GM12878 (cell line): ENCODE data around the gene LIPT1. TPM values are rescaled to one million over a fixed set of nuclear protein-coding genes. Genes with fewer than 3 reads are reported as not detected.
A peak's percentile ranks its signal among the peaks of the same experiment; 100 is the strongest.

Experiments used
- ATF7 ChIP-seq: fragments of 450-650 bp; IDR thresholded peaks from 2 replicates; pipeline ENCODE4 v1.6.1; 2016; ENCODE audit warnings: low read depth, mild to moderate bottlenecking
- BCL3 ChIP-seq: IDR thresholded peaks from 2 replicates; pipeline ENCODE4 v1.6.1; 2011; ENCODE audit warnings: borderline replicate concordance, low read depth, mild to moderate bottlenecking, moderate library complexity, low read length; ENCODE audit not compliant: insufficient read depth, poor library complexity, severe bottlenecking
- BCLAF1 ChIP-seq: fragments of 450-650 bp; IDR thresholded peaks from 2 replicates; pipeline ENCODE4 v1.6.1; 2017; ENCODE audit warnings: antibody characterized with exemption, mild to moderate bottlenecking, moderate library complexity
- CBFB ChIP-seq: IDR thresholded peaks from 2 replicates; pipeline ENCODE4 v1.6.1; 2016; ENCODE audit warnings: antibody characterized with exemption, low read depth
- DPF2 ChIP-seq: fragments of 450-650 bp; IDR thresholded peaks from 2 replicates; pipeline ENCODE4 v1.6.1; 2017; ENCODE audit warnings: mild to moderate bottlenecking
- EED ChIP-seq: sonication (generic); IDR thresholded peaks from 2 replicates; pipeline ENCODE4 v1.6.1; 2016; ENCODE audit warnings: antibody characterized with exemption, low read depth
- EGR1 ChIP-seq, 2 experiments: IDR thresholded peaks; 1 replicate in 1 of 2; 2 replicates in 1 of 2; pipeline ENCODE4 v1.6.1; 2011 to 2012; ENCODE audit warnings: low read depth in 2 of 2, low read length in 2 of 2, borderline replicate concordance in 1 of 2, mild to moderate bottlenecking in 1 of 2, moderate library complexity in 1 of 2
- FOXK2 ChIP-seq: fragments of 450-650 bp; IDR thresholded peaks from 2 replicates; pipeline ENCODE4 v1.6.1; 2017; ENCODE audit warnings: mild to moderate bottlenecking, moderate library complexity
- PKNOX1 ChIP-seq: fragments of 450-650 bp; IDR thresholded peaks from 2 replicates; pipeline ENCODE4 v1.6.1; 2016; ENCODE audit warnings: mild to moderate bottlenecking
- RAD21 ChIP-seq: IDR thresholded peaks from 2 replicates; pipeline ENCODE4 v1.6.1; 2011; ENCODE audit warnings: mild to moderate bottlenecking, low read depth, low read length, moderate library complexity; ENCODE audit not compliant: insufficient read depth
- RCOR1 ChIP-seq: conservative IDR thresholded peaks from 2 replicates; pipeline ENCODE4 v1.6.1; 2012; ENCODE audit warnings: low read depth, low read length, improper control_type of control experiment
- RELA ChIP-seq: fragments of 450-650 bp; IDR thresholded peaks from 2 replicates; pipeline ENCODE4 v1.8.0; 2014; ENCODE audit warnings: borderline replicate concordance; ENCODE audit not compliant: partially characterized antibody
- SIX5 ChIP-seq: IDR thresholded peaks from 2 replicates; pipeline ENCODE4 v1.6.1; 2011; ENCODE audit warnings: mild to moderate bottlenecking, low read depth, low read length, moderate library complexity; ENCODE audit not compliant: severe bottlenecking
- SMAD1 ChIP-seq: fragments of 450-650 bp; IDR thresholded peaks from 2 replicates; pipeline ENCODE4 v1.6.1; 2018; ENCODE audit warnings: mild to moderate bottlenecking, low read depth; ENCODE audit not compliant: partially characterized antibody
- SP1 ChIP-seq: IDR thresholded peaks from one replicate; pipeline ENCODE4 v1.6.1; 2011; ENCODE audit warnings: low read depth, low read length
- USF2 ChIP-seq: IDR thresholded peaks from 2 replicates; pipeline ENCODE4 v1.6.1; 2011; ENCODE audit warnings: low read depth, low read length, improper control_type of control experiment, borderline replicate concordance
- ZBTB4 ChIP-seq: fragments of 450-650 bp; formaldehyde crosslinking; IDR thresholded peaks from 2 replicates; pipeline ENCODE4 v1.4.0; 2022; ENCODE audit warnings: mild to moderate bottlenecking, moderate library complexity
- ZNF622 ChIP-seq: fragments of 450-650 bp; IDR thresholded peaks from 2 replicates; pipeline ENCODE4 v1.6.1; 2017; ENCODE audit warnings: mild to moderate bottlenecking, inconsistent platforms
- polyA plus RNA-seq, 11 experiments: library from polyadenylated mRNA; depleted of rRNA in 4 of 11; unstranded in 6 of 11; stranded (reverse) in 5 of 11; fragments of >200 nt; fragmentation: Nextera tagmentation in 4 of 11; fragmentation: Illumina TruSeq in 1 of 11; extraction: Ambion mirVana in 4 of 11; extraction: Trizol in 1 of 11; gene quantifications; 1 replicate in 1 of 11; 2 replicates in 10 of 11; pipeline versions ENCODE4 v1.2.1 to v1.2.3, GENCODE V29; 2011 to 2016; ENCODE audit warnings: inconsistent platforms in 2 of 11, missing spikeins in 2 of 11, low read depth in 1 of 11
- total RNA-seq, 4 experiments: library from RNA; depleted of rRNA in 3 of 4; stranded (reverse); fragments of >200 nt in 3 of 4; fragmentation: Illumina TruSeq in 1 of 4; extraction: Trizol in 1 of 4; gene quantifications; 2 replicates each; pipeline versions ENCODE4 v1.2.1 to v1.2.3, GENCODE V29; 2013 to 2021

The LIPT1 gene
- total and polyA plus RNA-seq, 10 of the 15 experiments (the other 5 are each of a cell fraction or from before 2014, with no cell fraction given) = 8.0 to 15.5 (median 10.9) TPM

- no peak for TF ChIP-seq BCLAF1
- no peak for TF ChIP-seq RAD21
- peak; percentile 76 for TF ChIP-seq FOXK2
- peak; percentile 35 for TF ChIP-seq SMAD1
- TF ChIP-seq ATF7 = peak; percentile 77
- TF ChIP-seq SIX5 = peak; percentile 77
- no peak for TF ChIP-seq BCL3
- no peak for TF ChIP-seq ZNF622
- TF ChIP-seq DPF2 = peak; percentile 58; the same call in 1 of the 2 replicates
- peak; percentile 100 for TF ChIP-seq RELA
- TF ChIP-seq PKNOX1 = peak; percentile 61
- no peak; the same call in 1 of the 2 replicates for TF ChIP-seq CBFB
- 0 out of 2 replicates have a peak, but pooled peaks have one; percentile 57 for TF ChIP-seq EED
- peak; percentile 83 for TF ChIP-seq USF2
- peak; percentile 92 for TF ChIP-seq SP1
- 0 out of 2 replicates have a peak, but pooled peaks have one; percentile 40 for TF ChIP-seq ZBTB4 (CRISPR knock-in tag)
- TF ChIP-seq EGR1 (IDR thresholded peaks at IDR 0.05; ENCODE audit: borderline replicate concordance in 1 of 2, low read depth in 2 of 2, low read length in 2 of 2) = peak in 1 of 2 experiments; percentile 48; a peak in 1 of 3 replicates
- 0 out of 2 replicates have a peak, but pooled peaks have one; percentile 77 for TF ChIP-seq RCOR1
Observed at GRCh38 chr2:99180755-99181623, 26.2 kb downstream of the LIPT1 start, which contains the start of the genes MITD1 and MRPL30 (continued).
